ENCODE measurements around the gene CPVL. TPM values are rescaled to one million over a fixed set of nuclear protein-coding genes. Genes with fewer than 3 reads are reported as not detected.

CPVL gene
- total RNA-seq, 1 donor from 2014 or later = 23.2 TPM

- no peak for DNase-seq (ENCODE audit: low read depth)
These were observed 55.3 kb downstream of the CPVL start for GRCh38 chr7:29090836-29091601.

- no peak for DNase-seq (ENCODE audit: low read depth)
These were observed 56.1 kb downstream of the CPVL start for GRCh38 chr7:29090151-29090805.

DNA sequence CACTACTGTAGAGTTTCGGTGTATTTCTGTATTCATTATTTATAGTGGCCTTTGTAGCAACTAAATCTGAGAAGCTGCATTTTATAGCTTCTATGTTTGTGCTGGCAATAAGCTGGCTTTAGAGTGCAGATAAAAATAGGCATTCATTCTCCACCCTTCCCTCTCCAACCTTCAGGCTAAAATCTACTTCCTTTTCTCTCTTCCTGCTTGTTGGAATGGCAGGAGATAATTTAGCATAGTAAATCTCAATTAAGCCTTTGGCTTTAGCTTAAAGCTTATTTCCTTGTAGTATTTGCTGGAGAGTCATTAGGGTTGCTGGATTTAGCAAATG, 58.5 kb downstream of the CPVL start:
- DNase-seq (ENCODE audit: low read depth) = no peak

GRCh38 chr7:29086545-29086944, 59.8 kb downstream of the CPVL start:
- no peak for DNase-seq (ENCODE audit: low read depth)

DNA sequence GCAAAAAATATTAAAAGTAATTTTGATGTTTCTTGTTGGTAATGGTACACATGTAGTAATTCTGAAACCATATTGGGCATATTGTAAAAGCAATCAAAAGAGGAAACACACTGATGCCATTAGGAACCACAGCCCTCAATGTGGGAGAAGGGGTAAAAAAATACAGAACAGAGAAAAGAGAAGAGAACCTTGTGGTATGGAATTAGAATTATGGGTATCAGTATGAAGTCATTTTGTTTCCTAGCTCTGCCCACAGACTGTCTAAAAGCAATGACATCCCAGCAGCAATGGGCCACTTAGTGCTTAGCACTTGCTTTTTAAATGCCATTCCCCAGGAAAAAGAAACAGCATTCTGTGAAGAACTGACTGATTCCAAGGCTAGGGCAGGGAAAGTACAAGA, 61.5 kb downstream of the CPVL start:
- no peak for DNase-seq (ENCODE audit: low read depth)

DNA sequence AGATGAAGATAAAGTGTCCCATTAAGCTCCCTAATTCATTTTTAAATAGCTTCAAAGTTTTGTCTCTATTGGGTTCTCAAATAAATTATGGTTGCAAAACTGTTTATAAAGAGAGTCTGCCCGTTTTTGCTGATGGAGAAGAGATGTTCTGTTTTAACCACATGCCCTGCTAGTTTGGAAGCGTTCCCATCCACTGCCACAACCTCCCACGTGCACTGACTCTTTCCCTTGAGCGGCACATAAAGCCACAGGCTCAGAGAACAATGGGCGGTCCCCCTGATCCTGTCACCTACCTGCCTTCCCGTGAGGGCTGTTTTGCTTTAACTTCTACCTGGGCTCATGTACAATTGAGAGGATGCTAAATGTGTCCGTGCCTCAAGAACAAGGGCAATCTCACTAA, 65.5 kb downstream of the CPVL start:
- no peak for DNase-seq (ENCODE audit: low read depth)

GRCh38 chr7:29078311-29079260, 67.8 kb downstream of the CPVL start:
- DNase-seq (ENCODE audit: low read depth) = no peak

GRCh38 chr7:29077854-29078253, 68.5 kb downstream of the CPVL start:
- no peak for DNase-seq (ENCODE audit: low read depth)

DNA sequence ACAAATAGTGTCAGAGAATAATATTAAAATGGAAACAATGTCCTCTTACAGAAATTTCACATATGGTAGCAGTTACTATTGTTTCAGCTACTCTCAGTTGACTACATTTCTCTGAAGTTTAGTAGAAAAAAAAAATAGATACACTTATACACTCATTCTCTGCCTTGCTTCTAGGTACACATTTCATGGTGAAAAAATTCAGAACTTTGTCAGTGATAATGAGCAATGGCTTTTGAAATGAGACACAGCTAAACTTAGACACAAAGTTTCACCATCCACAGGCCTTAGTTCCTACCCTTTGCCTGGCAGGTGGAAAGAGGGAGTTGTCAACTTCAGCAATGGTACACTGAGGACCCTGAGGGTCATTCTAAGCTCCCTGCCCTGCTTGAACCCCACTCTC, 69.2 kb downstream of the CPVL start:
- no peak for DNase-seq (ENCODE audit: low read depth)

- no peak for DNase-seq (ENCODE audit: low read depth)
These were observed 69.7 kb downstream of the CPVL start for GRCh38 chr7:29076631-29077030.

GRCh38 chr7:29075606-29076005, 70.7 kb downstream of the CPVL start:
- DNase-seq (ENCODE audit: low read depth) = no peak

GRCh38 chr7:29071203-29071874, 75.0 kb downstream of the CPVL start:
- no peak for DNase-seq (ENCODE audit: low read depth)

DNA sequence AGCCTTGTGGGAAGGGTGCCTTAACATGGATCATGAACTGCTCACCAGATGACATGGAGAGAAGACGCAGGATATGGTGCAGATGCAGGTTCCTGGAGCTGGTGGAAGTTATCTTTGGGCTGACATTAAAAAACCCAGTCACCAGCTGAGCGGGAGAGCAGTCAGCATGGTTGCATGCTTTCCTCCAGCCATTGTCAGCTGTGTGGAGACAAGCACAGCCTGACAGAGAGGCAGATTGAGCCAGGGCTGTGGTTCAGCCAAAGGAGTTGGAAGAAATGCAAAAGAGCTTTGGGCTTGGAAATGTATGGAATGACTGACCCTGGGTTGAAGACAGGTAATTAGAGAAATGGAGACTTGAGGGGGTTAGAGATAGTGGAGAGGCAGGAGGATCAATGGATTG, 79.7 kb downstream of the CPVL start:
- no peak for DNase-seq (ENCODE audit: low read depth)

DNA sequence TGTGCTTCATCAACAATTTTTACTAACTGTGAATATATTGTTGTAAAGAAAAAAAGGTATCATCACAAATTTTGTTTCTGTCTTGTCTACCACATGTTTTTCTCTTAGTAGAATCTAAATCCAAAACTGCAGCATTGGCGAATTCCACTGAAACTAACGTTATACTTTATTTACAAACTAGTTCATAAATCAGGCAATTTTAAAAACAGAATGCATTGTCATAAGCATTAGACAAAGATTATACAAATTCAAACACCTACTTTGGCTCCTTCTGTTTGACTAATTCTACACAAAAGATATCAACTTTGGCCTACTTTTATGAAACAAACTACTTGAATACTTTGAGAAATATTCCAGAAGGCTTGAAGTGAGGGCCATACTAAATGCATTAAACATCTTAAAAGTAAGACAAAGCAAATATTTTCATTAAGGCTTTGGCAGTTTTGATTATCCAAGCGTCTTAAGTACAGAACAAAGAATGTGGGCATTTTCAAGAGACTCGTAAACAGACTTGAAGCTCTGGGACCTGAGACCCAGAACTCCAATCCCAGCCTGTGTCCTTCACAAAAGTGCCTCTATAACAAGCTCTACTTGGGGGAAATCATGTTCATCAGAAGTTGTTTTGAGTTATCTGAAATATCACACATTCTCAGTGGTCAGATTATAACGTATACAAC, 81.0 kb downstream of the CPVL start:
- no peak for DNase-seq (ENCODE audit: low read depth)

DNA sequence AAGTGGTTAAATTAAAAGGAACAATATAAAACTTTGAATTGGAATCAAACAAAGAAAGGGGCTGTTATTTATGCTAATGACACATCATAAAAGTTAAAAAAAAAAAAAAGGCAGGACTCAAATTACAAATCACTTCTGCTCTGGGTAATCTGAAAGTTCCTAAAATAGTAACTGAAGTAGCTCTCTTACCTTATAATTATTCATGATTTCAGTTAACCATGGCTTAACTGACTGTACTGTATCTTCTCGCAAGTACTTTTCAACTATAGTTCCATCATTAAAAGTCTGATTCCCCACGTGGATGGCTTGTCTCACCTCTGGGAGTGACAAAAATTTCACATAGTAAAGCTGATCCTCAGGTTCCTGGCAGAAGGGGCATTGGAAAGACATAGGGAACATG, 82.5 kb downstream of the CPVL start:
- no peak for DNase-seq (ENCODE audit: low read depth)

GRCh38 chr7:29063236-29063635, 83.1 kb downstream of the CPVL start:
- no peak for DNase-seq (ENCODE audit: low read depth)

DNA sequence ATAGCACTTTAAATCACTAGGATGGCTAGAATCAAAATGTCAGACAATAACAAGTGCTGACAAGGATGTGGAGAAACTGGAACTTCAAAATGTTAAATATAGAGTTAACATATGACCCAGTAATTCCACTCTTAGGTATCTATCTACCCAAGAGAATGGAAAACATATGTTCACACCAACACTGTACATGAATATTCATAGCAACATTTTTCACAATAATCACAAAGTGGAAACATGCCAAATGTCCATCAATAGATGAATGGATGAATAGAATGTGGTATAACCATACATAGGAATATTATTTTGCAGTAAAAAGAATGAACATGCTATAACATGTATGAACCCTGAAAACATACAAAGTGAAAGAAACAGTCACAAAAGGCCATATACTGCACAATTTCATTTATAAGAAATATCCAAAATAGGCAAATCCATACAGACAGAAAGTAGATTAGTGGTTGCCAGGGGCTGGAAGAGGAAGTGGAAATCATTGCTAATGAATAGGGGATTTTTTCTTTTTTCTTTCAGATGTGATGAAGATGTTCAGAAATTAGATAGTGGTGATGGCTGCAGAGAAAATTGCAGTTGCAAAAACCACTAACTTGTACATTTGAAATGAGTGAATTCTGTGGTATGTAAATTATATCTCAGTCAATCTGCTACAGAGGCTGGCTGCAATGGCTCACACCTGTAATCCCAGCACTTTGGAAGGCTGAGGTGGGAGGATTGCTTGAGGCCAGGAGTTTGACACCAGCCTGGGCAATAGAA, 93.0 kb downstream of the CPVL start:
- DNase-seq (ENCODE audit: low read depth) = no peak

DNA sequence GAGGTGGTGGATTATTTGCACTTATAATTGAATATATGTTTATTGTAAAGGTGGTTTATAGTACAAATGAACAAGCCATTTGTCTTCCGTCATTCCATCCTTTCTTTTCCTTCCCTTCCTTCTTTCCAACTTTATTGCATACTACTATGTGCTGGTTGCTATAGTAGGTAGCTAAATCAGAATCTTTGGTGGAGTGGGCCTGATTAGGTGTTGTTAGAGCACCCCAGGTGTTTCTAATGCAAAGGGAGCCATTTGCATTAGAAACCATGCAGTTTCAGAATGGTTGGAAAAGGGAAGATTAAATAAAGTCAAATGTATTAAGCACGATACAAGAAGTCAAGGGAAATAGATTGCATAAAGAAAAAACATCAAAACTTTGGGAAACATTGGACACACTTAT, 99.4 kb downstream of the CPVL start:
- no peak for DNase-seq (ENCODE audit: low read depth)

DNA sequence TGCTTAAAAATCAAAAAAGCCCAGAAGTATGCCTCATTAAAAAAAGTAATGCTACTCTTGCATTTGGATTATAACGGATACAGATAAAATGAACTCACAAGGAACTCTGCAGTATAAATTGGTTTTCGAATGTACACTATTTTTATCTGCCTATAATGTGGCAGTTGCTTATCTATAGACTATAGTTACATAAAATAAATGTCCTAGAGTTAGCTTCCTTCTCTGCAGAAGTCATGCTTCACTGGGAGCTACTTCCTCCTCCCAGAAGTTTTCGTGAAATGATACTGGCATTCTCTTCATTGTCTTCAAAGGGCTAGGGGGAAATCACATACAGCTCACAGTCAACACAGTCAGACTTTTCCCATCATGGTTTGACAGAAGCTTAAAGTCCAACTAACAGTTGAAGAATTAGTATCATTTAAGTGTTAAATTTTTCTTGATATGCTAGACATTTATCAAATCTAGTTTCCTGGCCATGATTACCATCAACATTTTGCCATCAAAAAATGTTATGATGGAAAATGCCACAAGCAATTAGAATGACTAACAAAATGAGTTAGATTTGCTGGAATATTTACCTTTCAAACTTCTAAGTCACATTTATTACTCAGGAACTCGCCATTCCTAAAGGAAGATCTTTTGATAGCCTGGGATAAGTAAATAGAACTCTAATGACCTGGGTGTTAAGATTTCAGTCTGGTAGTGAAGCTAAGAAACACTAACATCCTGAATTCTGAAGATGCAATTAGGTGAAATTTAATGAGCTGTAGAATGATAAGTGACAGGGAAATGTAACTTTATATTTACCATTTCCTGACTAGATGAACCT, 100.9 kb downstream of the CPVL start:
- no peak for DNase-seq (ENCODE audit: low read depth)

DNA sequence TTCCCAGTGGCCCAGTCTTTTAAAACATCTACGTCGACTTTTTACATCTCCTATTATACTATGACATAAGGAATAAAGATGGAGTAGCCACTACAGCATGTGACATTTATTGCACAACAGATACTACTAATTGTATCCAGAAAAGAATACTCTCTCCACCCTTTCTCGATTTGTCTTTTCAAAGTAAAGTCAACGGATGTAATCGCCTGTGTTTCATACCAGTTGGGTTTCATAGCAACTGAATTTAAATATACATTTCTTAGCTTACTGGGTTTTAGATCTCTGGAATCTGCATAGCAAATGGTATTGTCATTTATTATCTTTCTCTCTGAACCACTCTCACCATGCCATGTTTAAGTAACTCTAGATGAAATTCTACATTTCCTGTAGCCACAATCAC, 101.8 kb downstream of the CPVL start:
- DNase-seq (ENCODE audit: low read depth) = no peak
